K562 (cell line): ENCODE results near the gene GGA3.

Source experiments
- AFF1 ChIP-seq, 2 experiments: fragments of 450-650 bp; IDR thresholded peaks; 2 replicates each; pipeline ENCODE4 v1.6.1; 2018; ENCODE audit warnings: mild to moderate bottlenecking in 2 of 2, low read depth in 1 of 2; ENCODE audit not compliant: partially characterized antibody in 2 of 2
- EZH2 ChIP-seq: IDR thresholded peaks from 2 replicates; pipeline ENCODE4 v1.6.1; 2012; ENCODE audit warnings: low read depth, mild to moderate bottlenecking, inconsistent platforms, low read length, borderline replicate concordance
- JUNB ChIP-seq: fragments of 450-650 bp; formaldehyde crosslinking; conservative IDR thresholded peaks from 2 replicates; pipeline ENCODE4 v1.4.0; 2020; ENCODE audit warnings: mild to moderate bottlenecking

- TF ChIP-seq EZH2 (no peak), JUNB (no peak), AFF1 (IDR thresholded peaks at IDR 0.05; ENCODE audit: low read depth in 1 of 2, partially characterized antibody in 2 of 2) (no peak)
Measured at GRCh38 chr17:75288770-75289114, 27.3 kb upstream of the GGA3 start.
